D721Med (cell line): ENCODE measurements around the gene ANKFY1.

Source experiments
- DNase-seq: peaks from one replicate; pipeline ENCODE4 v3.0.0; 2011; ENCODE audit warnings: low spot score; ENCODE audit not compliant: insufficient read length
- FAIRE-seq: peaks from 2 replicates; lab custom pipeline; 2011; peaks lifted over from hg19 to GRCh38; lab: Jason Lieb, UNC
- CTCF ChIP-seq: IDR thresholded peaks from 2 replicates; pipeline ENCODE4 v1.5.1; 2012; ENCODE audit warnings: mild to moderate bottlenecking, control low read depth; ENCODE audit not compliant: insufficient read depth; ENCODE audit errors: missing control alignments

The ANKFY1 gene

GRCh38 chr17:4173781-4174180 lies 90.0 kb downstream of the ANKFY1 start:
- FAIRE-seq, result no peak

GRCh38 chr17:4172356-4172755 lies 91.4 kb downstream of the ANKFY1 start:
- TF ChIP-seq CTCF, result no peak
- DNase-seq (no peak), FAIRE-seq (no peak)

More at GRCh38 chr17:4173781-4174180, 90.0 kb downstream of the ANKFY1 start:
- DNase-seq, result no peak
- TF ChIP-seq CTCF, result no peak

- FAIRE-seq (no peak), DNase-seq (no peak)
- TF ChIP-seq CTCF, result no peak
Observed at GRCh38 chr17:4170639-4171280, 93.0 kb downstream of the ANKFY1 start.

GRCh38 chr17:4167786-4168185 lies 96.0 kb downstream of the ANKFY1 start:
- no peak for TF ChIP-seq CTCF
- FAIRE-seq (no peak), DNase-seq (no peak)

GRCh38 chr17:4166419-4166818 lies 97.4 kb downstream of the ANKFY1 start:
- FAIRE-seq (no peak), DNase-seq (no peak)
- no peak for TF ChIP-seq CTCF

- TF ChIP-seq CTCF, result no peak
- FAIRE-seq (no peak), DNase-seq (no peak)
Observed at GRCh38 chr17:4165301-4166010, 98.3 kb downstream of the ANKFY1 start.

GRCh38 chr17:4163951-4164350 lies 99.8 kb downstream of the ANKFY1 start:
- no peak for FAIRE-seq
- no peak for TF ChIP-seq CTCF
- no peak for DNase-seq
